GM10847 (cell line): ENCODE data around the gene AGPAT3.

Source experiments
- POLR2A ChIP-seq: IDR thresholded peaks from 2 replicates; pipeline ENCODE4 v1.6.1; 2011; ENCODE audit not compliant: insufficient read length; ENCODE audit errors: extremely low read depth

The AGPAT3 gene

DNA sequence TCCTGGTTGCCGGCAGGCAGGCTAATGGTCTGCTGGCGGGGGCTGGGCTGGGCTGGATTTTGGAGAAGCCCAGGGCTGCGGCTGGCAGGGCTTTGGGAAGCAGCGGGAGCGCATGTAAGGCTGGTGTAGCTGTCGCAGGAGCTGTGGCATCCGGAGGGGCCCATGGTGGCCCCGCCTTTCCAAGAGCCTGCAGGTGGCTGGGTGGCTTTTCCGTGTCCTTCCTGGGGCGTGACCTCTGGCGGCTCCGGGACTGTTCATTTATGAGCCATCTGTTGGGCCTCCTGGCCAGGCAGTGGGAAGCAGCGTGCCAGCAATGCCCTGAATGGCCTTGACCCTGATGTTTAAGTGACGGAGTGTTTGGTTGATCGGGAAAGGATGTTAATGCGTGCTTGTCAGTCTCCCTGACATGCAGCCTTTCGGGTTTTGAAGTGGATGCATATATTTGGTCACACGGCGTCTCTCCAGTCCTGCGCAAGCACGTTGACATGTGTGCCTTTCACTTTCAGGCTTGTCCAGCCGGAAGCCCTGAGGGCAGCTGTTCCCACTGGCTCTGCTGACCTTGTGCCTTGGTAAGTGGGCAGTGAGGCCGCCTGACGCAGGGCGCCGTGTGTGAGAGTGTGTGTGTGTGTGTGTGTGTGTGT is 38.5 kb downstream of the AGPAT3 start:
- no peak for TF ChIP-seq POLR2A

DNA sequence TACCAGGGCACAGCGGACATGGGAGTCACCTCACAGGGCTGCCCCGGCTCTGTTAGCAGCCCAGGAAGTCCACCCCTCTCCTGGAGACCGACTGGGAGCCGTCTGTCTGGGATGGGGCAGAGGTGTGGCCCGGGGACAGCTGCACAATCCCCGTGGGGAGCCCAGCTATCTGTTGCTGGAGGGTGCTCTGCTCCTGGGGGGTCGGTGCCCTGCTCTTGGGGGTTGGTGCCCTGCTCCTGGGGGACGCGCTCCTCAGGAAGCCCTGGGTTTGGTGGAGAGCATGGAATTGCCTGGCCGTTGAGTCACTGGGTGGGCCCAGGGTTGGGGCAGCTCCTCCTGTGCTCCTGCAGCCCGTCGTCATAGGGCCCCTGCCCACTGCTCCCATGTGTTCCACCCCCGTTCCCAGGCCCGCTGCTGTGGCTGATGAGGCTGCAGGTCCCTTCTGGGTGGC is 39.3 kb downstream of the AGPAT3 start:
- TF ChIP-seq POLR2A = no peak

DNA sequence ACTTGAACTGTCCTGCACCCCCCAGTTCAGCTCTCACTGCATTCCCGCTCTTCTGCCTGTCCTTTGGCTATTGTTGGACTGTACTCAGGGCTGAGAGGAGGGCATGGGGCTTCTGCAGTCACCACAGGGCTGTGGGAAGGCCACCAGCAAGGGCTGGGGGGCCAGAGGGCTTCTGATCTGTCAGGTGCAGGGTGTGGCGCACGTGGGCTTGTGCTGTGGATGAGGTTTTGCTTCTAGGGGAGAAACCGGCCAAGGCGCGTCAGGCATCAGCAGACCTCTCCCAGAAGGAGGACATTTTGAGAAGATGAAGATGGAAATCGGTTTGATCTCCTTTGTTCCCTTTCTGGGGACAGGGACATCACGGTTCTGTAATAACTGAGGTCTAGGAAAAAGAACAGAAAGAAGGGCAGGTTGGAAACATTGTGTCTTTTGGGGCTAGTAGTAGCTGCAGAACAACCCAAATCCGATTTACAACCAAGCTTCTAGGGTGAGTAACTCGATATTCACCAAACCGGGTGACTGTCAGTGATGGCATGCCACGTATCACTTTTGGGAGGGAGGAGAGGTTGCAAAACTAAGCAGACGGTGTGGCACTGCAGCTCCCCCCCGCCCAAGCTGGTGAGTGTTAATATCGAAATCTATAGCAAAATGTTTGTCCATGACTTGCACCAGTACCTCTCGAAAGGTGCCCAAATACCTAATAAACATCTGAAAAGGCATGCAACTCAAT is 40.9 kb downstream of the AGPAT3 start:
- TF ChIP-seq POLR2A = no peak

DNA sequence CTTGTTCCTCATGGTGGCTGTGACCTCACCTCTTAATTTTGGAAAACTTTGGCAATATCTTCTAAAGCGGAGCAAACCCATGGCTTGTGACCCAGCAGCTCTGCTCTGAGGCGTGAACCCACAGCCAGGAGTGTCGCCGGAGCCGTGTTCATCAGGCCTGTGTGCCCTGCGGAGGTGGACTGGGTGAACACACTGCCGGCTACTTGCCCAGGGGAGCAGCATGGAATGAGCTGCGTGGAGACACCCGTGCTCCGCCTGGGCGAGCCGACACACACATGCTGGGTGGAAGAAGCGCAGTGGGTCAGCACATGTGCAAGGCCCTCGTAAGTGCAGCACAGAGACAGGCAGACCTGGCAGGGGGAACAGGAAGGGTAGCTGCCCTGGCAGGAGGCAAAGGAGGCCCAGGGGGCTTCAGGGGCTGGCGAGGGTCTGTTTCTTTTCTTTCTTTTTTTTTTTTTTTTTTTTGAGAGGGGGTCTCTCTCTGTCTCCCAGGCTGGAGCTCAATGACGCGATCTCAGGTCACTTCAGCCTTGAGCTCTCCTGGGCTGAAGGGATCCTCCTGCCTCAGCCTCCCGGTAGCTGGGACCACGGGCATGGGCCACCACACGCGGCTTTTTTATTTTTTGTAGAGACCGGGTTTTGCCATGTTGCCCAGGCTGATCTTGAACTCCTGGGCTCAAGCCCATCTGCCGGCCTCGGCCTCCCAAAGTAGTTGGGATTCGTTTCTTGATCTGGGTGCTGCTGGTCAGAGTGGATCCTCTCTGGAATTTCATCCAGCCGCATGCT is 41.8 kb downstream of the AGPAT3 start:
- TF ChIP-seq POLR2A = no peak

DNA sequence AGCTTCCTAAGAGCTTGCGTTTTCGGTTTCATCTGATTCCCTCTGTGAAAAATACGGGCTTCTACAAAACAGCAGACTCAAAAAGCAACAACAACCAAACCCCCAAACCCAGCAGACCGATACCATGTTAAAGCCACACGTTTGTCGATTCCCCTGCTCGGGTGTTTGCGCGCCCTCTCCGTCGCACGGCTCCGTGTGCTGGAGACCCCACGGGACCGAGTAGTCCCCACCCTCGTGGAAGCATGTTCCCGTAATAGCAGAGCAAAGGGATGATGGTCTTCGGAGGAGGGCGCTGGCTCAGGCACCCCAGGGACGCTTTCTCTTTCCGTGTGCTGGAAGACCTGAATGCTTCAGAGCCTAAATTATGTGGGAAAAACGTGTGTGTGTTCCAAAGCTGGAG is 42.7 kb downstream of the AGPAT3 start:
- TF ChIP-seq POLR2A = no peak

DNA sequence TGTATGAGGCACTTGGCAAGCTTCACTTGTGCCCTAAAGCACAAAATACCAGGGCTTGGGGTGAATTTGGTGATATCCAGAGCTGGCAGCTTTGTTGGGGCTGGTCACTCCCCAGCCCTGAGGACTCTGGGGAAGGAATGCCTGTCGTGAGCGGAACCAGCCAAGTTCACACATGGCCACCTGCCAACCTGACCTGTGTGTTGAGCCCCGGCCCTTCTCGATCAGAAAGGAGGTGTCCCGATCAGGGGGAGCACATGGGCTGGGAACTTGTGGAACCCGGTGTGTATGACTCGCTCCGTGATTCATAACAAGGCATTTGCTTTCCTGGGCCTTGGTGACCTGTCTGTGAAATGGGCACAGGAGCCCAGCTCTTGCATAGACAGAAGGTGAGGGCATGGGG is 43.1 kb downstream of the AGPAT3 start:
- TF ChIP-seq POLR2A = no peak

DNA sequence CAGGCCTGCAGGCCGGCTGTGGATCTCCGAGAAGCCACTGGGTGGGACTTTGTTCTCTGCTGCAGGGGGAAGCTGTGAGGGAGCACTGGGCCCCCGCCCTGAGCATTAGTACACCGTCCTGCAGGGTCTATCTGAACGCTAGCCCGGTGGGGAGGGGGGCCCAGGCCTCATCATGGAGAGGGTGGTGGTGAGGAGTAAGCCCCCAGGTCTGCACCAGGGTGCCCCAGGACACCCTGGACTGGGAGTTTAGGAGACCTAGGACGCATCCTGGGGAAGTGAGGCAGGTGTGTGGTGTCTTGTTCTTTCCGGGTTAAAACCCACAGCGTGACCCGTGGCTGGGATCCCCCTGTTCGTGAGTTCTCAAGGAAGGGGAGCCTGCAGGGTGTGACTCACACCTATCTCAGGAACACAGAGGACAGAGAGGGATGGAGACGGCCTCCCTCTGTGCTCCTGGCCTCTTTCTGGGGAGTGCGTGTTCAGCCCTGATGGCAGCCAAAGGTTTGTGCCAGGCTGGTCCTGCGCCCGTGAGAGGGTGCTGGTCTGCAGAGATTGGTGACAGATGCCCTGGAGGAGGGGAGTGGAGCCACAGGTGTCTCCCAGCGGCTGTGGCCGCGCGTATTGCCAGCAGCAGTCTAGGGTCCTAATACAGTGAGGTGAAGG is 44.8 kb downstream of the AGPAT3 start:
- TF ChIP-seq POLR2A = no peak

DNA sequence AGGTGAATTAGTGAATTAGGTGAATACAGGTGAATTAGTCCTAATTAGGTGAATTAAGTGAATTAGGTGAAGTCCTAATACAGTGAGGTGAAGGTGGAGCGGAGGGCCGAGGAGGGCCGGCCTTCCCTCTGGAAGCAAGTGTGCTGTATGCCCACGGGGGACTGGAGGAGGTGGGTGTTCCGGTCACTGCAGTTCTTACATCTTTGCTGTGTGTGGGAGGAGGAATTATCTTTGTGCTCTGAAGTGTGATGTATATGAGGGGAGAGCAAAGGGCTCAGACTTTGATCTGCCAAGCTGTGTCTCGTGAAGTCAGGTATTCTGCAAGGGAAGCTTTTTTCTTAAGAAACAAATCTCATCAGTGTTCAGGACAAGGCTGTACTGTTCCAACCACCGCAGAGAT is 45.4 kb downstream of the AGPAT3 start:
- TF ChIP-seq POLR2A = no peak

DNA sequence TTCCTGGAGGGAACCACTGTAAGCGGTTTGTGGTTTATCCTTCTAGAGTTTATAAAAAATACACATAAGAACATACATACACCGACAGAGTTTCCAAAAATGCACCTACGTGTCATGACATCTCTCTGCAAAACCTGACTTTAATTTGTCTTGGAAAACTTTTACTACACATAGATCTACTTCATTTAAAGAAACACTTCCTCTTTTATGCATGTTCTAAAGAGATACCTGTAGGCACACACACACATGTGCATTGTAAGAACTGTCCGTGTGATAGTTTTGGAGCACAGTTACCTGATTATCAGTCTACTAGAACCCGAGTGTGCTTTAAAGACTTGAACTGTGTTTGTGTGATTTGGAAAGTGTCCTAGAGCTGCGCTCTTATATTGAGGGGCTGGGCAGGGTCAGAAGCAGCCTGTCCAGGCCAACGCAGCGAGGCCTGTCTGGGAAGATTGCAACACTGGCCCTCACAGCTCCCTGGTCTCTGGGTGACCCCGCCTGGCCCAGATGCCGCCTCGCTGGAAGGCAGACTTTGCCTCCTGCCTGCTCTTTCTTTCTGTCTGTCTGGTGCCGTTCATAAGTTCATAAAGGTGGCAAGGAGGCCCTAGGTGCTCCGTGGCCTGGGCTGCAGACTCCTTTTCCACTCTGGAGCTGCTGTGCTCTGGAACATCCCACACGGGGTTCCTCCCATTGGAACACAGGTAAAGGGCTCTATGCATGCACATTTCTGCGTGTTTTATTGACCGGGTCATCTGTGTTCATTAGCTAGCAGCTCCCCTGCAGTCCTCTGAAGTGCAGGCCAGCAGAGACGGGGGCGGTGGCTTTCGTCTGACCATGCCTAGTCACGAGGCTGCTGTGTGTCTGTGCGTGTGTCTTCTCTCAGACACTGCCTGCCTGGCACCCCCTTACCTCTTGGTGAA is 46.3 kb downstream of the AGPAT3 start:
- no peak for TF ChIP-seq POLR2A

DNA sequence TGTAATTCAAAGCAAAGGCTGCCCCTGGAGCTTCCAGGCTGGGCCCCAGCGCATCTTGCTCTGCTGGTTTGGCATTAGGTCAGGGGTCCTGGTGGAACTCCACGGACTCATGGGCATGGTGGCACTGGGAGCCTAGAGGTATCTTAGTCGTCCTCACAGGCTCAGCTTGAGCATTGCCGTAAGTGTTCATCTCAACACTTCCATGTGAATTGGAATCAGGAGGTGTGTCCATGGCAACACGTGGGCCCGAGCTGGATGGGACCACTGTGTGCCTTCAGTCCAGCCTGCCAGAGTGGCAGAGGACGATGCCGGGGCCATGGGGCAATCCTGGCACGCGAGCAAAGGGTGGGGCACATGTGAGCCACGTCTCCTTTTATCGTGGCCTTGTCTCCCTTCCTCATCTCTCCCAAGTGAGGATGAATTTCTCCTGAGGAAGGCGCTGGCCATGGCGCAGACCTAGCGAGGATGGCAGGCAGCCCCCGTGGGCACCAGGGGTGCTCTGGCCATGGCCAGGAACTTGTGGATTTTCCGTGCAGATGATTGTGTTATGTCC is 47.0 kb downstream of the AGPAT3 start:
- TF ChIP-seq POLR2A = no peak

DNA sequence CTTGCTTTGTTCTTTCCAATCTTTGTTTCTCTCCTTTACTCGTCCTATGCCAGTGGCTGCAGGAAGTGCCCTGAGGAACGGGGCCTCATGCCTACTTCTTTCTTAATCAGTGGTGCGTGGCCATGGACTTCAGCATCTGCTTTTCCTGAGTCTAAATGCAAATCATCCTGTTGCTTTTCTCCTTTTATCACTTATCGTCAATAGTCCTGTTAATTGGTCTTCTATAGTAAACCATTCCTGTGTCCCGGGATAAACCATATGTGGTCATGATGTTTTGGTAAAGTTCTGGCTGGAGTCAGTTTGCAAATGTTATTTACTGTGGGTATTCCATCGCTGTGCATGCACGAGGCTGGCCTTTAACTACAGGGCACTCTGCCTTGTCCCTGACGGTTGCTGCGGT is 47.5 kb downstream of the AGPAT3 start:
- no peak for TF ChIP-seq POLR2A

DNA sequence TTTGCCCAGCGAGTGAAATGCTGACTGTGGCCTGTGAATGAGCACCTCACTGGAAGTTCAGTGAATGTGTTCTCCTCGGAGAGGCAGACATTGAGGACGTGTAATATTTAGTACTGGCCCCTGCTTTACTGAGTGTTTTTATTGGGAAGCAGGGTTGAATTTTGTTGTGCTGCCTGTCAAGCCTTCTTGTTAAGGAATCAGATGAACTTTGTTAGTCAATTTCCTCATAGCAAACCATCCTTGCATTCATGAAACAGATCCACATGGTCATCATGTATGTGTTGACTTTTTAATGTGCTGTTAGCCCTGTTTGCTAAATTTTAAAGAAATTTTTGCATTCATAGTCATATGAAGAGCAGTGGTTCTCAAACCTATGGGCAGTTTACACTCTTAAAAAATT is 47.9 kb downstream of the AGPAT3 start:
- no peak for TF ChIP-seq POLR2A

DNA sequence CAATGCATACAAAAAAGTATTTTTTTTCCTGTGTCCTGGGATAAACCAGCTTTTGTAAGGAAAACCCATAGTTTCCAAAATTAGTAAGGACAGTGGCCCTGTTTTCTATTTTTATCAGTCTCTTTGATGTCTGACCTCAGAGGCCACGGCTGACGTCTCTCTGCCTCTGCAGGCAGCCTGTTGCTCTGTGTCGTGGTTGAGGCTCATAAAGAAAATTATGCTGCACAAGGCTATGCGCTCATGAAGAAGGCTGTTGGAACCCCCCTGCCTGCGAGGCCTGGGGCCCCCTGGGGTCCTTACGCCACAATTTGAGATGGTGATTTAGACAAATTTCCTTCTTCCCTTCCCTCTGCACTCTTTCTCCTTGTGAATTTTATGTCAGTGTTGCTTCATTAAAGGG is 48.9 kb downstream of the AGPAT3 start:
- TF ChIP-seq POLR2A = no peak

DNA sequence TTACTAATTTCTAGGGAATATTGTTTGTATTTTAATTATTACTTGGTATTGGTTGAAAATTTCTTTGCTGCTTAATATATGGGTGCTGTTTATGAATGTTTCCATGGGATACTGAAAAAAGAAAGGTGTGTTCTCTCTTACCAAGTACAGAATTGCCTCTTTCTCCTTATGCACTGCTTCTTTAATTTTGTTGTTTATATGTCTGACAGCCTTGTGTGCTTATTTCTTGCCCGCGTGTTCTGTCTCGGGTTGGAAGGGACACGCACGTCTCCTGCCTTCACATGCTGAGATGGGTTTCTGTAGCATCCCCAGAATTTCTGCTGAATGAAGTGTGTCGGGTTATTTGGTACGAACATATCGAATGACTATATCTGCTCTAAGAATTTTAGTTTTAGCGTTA is 51.1 kb downstream of the AGPAT3 start:
- no peak for TF ChIP-seq POLR2A
